LNCAP (cell line): ENCODE measurements around the gene NANOS1.

ENCODE experiments used
- CTCF ChIP-seq: fragments of 450-650 bp; IDR thresholded peaks from 2 replicates; pipeline ENCODE4 v1.5.1; 2017; ENCODE audit warnings: mild to moderate bottlenecking

NANOS1 gene

GRCh38 chr10:118998183-118998582, 31.3 kb upstream of the NANOS1 start:
- TF ChIP-seq CTCF, result no peak

- no peak for TF ChIP-seq CTCF
Measured at GRCh38 chr10:119001717-119002500, 27.6 kb upstream of the NANOS1 start.

- no peak for TF ChIP-seq CTCF
Measured at GRCh38 chr10:119003572-119004289, 25.8 kb upstream of the NANOS1 start.

GRCh38 chr10:119005362-119006043, 24.0 kb upstream of the NANOS1 start:
- TF ChIP-seq CTCF, result no peak

- no peak for TF ChIP-seq CTCF
Measured at GRCh38 chr10:119006451-119007210, 22.9 kb upstream of the NANOS1 start.

- no peak for TF ChIP-seq CTCF
Measured at GRCh38 chr10:119007211-119007574, 22.3 kb upstream of the NANOS1 start.

GRCh38 chr10:119020627-119020946, 8.9 kb upstream of the NANOS1 start:
- TF ChIP-seq CTCF, result no peak
